Measurements from ENCODE around the gene DSCAML1. TPM values are rescaled to one million over a fixed set of nuclear protein-coding genes. Genes with fewer than 3 reads are reported as not detected.

The DSCAML1 gene
- total RNA-seq, 1 experiment from 2014 or later, result 0.15 TPM

DNA sequence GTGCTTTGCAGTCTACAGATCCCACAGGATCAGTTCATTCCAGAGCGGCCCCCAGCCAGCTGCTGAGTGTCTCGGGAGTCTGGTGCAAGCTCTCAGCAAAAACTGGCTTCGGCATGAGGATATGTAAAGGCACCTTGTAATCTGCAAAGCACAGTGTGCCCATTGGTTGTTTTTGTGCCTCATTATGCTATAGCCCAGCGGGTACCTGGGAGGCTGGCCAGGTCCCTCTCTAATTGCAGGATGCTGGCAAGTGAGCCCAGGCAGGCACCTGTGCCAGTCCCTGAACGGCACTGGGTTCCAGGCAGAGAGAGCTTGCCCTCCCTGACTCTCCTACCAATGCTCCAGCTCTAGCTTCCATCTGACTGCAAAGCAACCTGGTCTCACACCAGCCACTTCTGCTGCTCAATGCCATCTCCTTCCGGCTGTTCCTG lies 128.7 kb downstream of the DSCAML1 start:
- TF ChIP-seq, protein P1, sequence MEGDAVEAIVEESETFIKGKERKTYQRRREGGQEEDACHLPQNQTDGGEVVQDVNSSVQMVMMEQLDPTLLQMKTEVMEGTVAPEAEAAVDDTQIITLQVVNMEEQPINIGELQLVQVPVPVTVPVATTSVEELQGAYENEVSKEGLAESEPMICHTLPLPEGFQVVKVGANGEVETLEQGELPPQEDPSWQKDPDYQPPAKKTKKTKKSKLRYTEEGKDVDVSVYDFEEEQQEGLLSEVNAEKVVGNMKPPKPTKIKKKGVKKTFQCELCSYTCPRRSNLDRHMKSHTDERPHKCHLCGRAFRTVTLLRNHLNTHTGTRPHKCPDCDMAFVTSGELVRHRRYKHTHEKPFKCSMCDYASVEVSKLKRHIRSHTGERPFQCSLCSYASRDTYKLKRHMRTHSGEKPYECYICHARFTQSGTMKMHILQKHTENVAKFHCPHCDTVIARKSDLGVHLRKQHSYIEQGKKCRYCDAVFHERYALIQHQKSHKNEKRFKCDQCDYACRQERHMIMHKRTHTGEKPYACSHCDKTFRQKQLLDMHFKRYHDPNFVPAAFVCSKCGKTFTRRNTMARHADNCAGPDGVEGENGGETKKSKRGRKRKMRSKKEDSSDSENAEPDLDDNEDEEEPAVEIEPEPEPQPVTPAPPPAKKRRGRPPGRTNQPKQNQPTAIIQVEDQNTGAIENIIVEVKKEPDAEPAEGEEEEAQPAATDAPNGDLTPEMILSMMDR (conservative IDR thresholded peaks at IDR 0.05), result no peak
- H3K4ac ChIP-seq (ENCODE audit: low read depth, low read length), result no peak overlapping the region
- no peaks in the 10 kb centered on the region for H4K20me1 ChIP-seq (ENCODE audit: control insufficient read depth, insufficient read depth, insufficient read length)
- Mint-ChIP-seq H3K4me1 (peaks cover 49 to 58% of the 10 kb centered on the region in 2 experiments), H3K36me3 (ENCODE audit: insufficient read depth in 1 of 3, low read depth in 3 of 3) (no peaks in the 10 kb centered on the region; a peak in 1 of 7 replicates), H3K27me3 (ENCODE audit: low read depth) (peaks cover 31% of the 10 kb centered on the region), H3K27ac (no peak overlapping the region), H3K9me3 (peaks cover 0 to 2% of the 10 kb centered on the region in 2 experiments; a peak in 2 of 5 replicates), H3K4me3 (no peak overlapping the region)
- no peaks in the 10 kb centered on the region for H3K27me3 ChIP-seq (ENCODE audit: insufficient read depth, low read length)
- no peaks in the 10 kb centered on the region for H3K79me2 ChIP-seq (ENCODE audit: insufficient read depth, low read length)
- H3K27ac ChIP-seq (ENCODE audit: insufficient read length, low read depth, low read length), result no peak overlapping the region
- peaks cover 8% of the 10 kb centered on the region; the same call in 1 of the 2 replicates for H3K4me1 ChIP-seq (ENCODE audit: insufficient read depth, low read length)
- no peak overlapping the region for H3K18ac ChIP-seq (ENCODE audit: insufficient read length, low read depth, low read length)
- H3K9ac ChIP-seq (ENCODE audit: extremely low read depth, insufficient read length, low read length), result no peak overlapping the region
- H4K8ac ChIP-seq (replicated peaks; ENCODE audit: insufficient read length, low read depth, low read length), result no peak overlapping the region
- no peak overlapping the region for H2BK20ac ChIP-seq (ENCODE audit: low read depth, low read length, poor library complexity, severe bottlenecking)
- H3K79me1 ChIP-seq (ENCODE audit: insufficient read depth, low read depth, low read length, poor library complexity, severe bottlenecking), result no peaks in the 10 kb centered on the region
- no peak overlapping the region for H2AK5ac ChIP-seq (ENCODE audit: insufficient read length, low read length)
- no peak overlapping the region for H3K56ac ChIP-seq (ENCODE audit: insufficient read length, low read depth, low read length)
- no peak overlapping the region for H2BK5ac ChIP-seq (ENCODE audit: insufficient read length, low read length)
- no peak overlapping the region for H4K5ac ChIP-seq (ENCODE audit: insufficient read length, low read depth, low read length)
- no peak overlapping the region for H3K23ac ChIP-seq (ENCODE audit: insufficient read length, low read depth, low read length)
- no peak for DNase-seq
- H3K4me2 ChIP-seq (ENCODE audit: insufficient read depth, insufficient read length, low read length), result no peak overlapping the region
- H2AFZ ChIP-seq (ENCODE audit: low read length), result no peak overlapping the region
- H2BK12ac ChIP-seq (ENCODE audit: insufficient read length, low read depth, low read length), result no peak overlapping the region
- H2BK15ac ChIP-seq (ENCODE audit: low read depth, low read length), result no peak overlapping the region
- WGBS (ENCODE audit: extremely low coverage, insufficient read length, low lambda C conversion rate), result no CpG with 5 or more reads among the region's 6 CpGs
- no peak overlapping the region for H4K91ac ChIP-seq (ENCODE audit: insufficient read length, low read depth, low read length)
- no peak overlapping the region for H3K14ac ChIP-seq (ENCODE audit: insufficient read depth, low read length)
- no peaks in the 10 kb centered on the region for H3K23me2 ChIP-seq (ENCODE audit: insufficient read length, low read depth, low read length, poor library complexity, severe bottlenecking)
- H3T11ph ChIP-seq (ENCODE audit: low read length), result no peak overlapping the region
- no peaks in the 10 kb centered on the region for H3K9me3 ChIP-seq (ENCODE audit: control insufficient read depth, low read depth, low read length)
- H2BK120ac ChIP-seq (ENCODE audit: low read depth, low read length, poor library complexity, severe bottlenecking), result no peak overlapping the region

Measured in H9 (cell line).